MM.1S (cell line): Measurements from ENCODE around the gene SLC45A1.

ENCODE experiments used
- CTCF ChIP-seq: fragments of 300-600 bp; sonication (generic); IDR thresholded peaks from 2 replicates; pipeline ENCODE4 v1.5.1; 2016; ENCODE audit warnings: antibody characterized with exemption, low read length, mixed read lengths
- EZH2 ChIP-seq: fragments of 300-600 bp; sonication (generic); optimal IDR thresholded peaks from 2 replicates; pipeline ENCODE3; 2017; ENCODE audit warnings: low read depth, mild to moderate bottlenecking, antibody characterized with exemption, low read length, mixed read lengths
- EZH2phosphoT487 ChIP-seq: fragments of 300-600 bp; sonication (generic); IDR thresholded peaks from 2 replicates; pipeline ENCODE4 v1.6.1; 2018; ENCODE audit warnings: antibody characterized with exemption, low read length

- no peak for TF ChIP-seq CTCF
- TF ChIP-seq EZH2, result no peak
- TF ChIP-seq EZH2phosphoT487, result no peak
Observed at GRCh38 chr1:8329858-8330257, 11.9 kb downstream of the SLC45A1 start.
